Endometrium (tissue), 2 donors: ENCODE data around the gene IL24.

Experiments
- FAIRE-seq: peaks from 2 replicates; lab custom pipeline; 2012; peaks lifted over from hg19 to GRCh38; lab: Jason Lieb, UNC
- donor health status: control.
- donor health status: control.

The IL24 gene

DNA sequence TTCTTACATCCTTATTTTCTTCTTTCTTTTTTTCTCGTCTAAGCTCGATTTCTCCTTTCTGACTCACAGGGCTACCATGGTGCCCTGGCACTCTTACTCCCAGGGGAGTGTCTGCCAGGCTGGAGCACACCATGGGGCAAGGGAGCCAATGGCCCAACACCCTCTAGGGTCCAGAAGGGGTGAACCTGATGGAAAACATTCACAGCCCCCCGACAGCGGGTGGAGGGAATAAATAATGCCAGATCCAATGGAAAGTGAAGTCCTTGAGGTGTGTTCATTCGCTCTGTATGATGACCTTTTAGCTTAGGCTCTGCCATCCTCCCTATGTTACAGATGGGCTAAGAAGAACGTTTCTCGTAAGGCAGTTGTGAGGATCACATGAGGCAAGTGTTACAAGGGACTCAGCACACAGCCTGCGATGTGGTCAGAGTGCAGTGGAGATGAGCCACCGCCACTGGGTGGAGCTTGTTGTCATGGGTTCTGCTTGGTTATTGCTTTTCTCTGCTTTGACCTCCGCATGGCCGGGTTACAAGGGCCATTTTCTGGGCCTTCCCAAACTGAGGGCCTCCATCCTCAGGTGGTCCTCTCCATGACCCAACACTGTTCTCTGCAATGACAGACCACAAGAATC, 28.0 kb downstream of the IL24 start:
- FAIRE-seq = no peak

DNA sequence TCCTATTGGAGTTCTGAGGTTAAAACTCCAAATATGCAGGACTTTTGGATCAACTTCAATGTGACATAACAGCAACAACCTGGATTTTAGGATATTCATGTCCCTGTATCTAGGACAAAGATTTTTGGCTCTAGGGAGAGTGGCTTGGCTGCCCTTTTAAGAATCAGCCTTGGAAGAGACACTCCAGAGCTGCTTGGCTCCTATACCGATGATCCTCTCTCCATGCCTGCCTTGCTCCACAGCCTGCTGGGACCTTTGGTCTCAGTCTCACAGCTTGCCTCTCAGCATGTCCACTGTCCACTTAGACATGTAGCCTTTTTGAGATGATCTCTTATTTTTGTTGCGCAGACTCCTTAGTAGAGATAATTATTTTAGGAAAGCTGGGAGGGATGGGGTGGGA, 29.0 kb downstream of the IL24 start:
- FAIRE-seq = no peak

DNA sequence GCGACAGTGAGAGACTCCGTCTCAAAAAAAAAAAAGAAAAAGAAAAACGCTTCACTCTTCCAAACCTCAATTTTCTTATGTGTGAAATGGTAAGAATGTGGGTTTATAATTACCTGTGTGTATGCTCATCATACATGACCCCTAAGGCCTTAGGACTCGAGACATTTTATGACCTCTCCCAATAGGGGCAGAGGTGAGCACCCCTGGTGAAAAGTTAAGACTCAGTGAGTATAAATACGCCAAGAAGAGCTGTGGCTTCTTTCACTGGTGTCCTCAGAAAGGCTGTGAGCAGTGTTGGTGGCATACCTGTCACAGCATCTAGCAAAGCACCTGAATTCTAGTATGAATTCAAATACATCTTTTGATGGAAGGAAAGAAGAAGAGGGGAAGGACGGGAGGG, 32.3 kb downstream of the IL24 start:
- FAIRE-seq = no peak

DNA sequence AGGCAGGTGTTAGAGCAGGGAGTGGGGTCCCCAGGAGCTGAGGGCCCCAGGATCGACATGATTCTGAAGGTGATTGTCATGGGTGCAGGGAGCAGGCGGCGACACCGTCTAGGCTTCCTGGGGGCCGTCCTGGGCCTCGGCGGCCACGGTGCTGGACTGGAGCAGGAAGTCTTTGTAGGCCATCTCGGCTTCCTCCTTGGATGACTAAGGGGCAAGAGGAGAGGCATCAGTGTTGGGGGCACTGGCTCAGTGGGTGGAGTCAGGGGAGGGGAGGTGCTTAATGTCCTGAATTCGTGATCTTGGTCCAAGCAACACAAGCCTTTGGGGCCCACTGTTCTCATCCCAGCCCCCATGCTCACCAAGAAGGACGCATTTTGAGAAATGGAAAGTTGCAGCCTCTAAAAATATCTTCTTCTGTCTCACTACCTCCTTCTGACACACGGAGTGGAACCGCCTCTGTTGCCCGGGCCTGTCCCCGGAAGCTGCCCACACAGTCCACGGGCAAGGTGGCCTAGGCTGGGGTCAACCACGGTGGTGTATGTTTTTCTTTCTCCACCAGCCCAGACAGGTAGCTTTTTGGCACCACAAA, 33.1 kb downstream of the IL24 start:
- FAIRE-seq = no peak

DNA sequence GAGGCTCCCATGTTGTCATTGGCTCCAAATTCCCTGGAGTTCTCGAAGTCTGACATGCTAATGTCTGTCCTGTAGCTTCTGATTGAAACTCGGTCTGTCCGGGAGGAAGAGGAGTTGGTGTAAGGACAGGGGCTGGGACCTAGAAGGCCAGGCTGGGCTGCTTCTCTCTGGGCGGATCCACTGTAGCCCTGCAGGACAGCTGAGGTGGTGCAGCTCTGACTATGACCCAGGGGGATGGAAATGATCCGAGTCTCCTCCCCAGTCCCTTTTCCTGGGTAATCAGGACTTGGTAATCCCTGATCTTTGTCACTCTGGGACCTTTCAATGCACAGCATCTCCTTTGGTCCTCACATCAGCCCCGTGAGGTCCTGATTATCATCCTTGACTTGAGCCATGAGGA, 34.5 kb downstream of the IL24 start:
- FAIRE-seq = no peak

DNA sequence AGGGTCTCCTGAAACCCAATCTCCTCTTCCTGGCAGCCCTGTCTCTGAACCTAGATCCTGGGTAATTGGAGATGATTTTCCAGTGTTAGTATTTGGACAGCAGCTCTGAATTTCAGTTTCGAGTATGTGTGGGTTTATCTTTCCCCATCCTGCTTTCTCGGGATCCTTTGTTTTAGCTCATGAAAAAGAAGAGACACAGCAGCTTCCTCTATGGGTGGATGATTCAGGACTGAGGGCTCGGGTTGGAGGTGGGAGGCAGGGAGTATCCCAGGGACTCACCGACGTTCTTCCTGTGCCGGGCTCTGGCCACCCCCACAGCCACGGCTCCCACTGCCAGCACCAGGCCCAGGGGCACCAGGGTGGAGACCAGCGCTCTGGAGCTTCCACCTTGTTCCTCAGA, 34.9 kb downstream of the IL24 start:
- no peak for FAIRE-seq

DNA sequence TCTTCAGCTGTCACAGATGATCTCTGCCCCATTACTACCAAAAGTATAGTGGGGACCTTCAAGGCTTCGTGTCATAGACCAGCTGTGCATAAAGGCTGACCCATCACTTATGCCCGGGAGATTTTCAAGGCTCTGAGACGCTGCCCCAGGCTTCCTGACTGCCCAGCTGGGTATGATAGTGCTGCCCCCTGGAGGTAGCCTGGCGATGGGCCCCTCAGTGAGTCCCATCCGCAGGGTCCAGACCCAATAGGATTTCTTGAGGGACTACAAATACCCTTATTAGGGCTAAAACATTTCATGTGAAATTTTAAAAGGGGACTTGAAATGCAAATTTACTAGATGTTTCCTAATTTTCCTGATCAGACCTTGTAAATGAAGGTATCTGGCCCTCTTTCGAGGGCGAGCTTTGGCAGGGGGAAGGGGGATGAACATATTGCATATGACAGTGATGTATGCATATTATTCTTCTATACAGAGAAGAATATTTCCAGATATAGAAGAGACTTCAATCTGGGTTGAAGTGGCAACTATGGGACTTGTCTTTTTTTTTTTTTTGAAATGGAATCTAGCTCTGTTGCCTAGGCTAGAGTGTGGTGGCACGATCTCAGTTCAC, 36.2 kb downstream of the IL24 start:
- no peak for FAIRE-seq

DNA sequence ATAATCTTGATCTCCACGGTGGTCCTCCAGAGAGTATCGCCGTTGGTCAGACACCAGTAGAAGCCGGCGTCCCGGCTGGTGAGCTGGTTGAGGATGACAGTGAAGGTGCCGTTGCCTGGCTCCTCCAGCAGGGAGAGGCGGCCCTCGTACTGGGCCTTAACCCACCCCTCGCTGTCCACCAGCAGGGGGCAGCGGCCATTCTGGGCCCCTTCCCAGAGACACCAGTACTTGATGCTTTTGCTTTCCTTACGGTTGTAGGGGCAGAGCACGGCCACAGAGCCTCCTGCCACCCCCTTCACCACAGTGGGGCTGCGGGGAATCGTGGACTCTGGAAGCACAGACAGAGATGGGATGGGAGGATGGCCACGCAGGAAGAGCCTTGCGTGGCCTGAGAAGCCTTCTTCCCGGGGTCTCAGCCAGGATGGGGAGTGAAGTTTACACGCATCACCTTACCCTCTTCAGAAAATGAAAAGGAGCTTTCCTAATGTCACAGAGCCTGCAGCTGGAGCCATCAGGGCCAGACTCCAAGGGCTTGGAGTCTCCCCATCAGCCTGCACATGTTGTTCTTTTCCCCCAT, 38.3 kb downstream of the IL24 start:
- FAIRE-seq = no peak

DNA sequence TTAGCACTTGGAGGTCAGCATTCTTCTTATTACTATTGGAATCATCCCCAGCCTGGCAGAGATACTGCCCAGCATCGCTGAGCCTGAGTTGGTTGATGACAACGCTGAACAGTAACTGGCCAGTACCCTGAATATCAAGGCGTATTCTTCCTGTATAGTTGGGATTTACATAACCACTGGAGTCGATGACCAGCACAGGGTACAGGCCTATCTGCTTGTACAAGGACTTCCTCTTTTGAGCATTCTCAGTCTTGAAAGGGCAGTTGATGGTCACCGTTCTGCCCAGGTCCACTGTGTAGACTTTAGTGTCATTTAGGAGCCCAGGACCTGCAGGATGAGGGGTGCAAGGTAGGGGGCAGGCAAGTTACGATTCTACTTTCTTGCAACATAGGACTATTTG, 40.2 kb downstream of the IL24 start:
- no peak for FAIRE-seq

DNA sequence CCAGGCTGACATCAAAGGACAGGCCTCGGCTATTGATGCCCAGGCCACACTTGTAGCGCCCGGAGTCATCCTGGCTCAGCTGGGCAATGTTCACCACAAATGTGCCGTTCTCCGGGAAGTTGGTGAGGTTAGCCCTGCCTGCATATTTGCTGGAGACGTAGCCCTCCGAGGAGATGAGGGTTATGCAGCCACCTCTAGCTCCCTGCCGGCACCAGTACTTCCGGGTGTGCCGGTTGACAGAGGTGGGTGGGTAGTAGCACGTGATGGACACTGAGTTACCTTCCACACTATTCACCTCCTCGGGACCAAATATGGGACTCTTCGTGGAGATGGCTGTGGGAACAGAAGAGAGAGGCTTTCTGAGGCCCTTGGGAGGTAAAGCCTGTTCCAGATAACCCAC, 41.9 kb downstream of the IL24 start:
- FAIRE-seq = no peak

DNA sequence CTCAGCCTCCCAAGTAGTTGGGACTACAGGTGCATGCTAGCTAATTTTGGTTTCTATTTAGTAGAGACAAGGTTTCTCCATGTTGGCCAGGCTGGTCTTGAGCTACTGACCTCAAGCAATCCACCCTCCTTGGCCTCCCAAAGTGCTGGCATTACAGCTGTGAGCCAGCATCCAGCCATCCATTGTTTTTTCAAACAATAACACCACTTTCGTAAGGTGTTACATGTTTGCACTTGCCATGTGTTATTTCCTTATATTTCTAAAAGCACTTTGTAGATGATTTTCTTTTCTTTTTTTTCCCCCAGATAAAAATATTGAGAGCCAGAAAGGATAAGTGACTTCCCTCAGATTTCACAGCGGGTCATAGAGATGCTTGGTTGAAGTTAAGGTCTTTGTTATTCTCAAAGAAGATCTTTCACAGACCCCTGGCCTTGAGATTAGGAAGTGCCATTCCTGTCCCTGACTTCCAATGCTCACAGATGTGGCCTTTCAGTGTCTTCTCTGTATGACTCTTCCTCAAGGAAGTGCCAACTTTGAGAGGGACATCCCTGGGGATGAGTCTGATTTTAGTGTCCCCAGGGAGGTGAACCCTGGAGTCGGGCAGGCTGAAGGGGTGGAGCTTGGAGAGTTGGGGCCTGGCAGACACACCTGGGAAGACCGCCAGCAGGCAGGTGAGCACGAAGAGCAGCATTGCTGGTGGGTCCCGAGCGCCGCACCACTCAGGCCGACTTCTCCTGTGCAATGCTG, 42.8 kb downstream of the IL24 start:
- FAIRE-seq = no peak

DNA sequence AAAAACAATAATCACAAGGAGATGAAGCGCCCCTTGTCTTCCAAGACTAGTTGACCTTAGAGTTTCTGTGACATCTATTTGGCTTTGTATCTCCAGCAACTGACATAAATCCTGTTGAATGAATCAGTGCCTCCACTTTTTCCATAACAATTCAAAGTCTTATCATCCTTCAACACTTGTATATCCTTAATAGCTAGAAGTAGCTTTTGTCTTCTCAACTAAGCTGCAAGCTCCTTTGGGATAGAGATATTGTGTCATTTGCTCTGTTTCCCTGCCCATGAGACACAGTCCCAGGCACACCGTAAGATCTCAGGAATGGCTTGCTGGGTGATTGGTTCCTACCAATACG, 43.3 kb downstream of the IL24 start:
- FAIRE-seq = no peak

DNA sequence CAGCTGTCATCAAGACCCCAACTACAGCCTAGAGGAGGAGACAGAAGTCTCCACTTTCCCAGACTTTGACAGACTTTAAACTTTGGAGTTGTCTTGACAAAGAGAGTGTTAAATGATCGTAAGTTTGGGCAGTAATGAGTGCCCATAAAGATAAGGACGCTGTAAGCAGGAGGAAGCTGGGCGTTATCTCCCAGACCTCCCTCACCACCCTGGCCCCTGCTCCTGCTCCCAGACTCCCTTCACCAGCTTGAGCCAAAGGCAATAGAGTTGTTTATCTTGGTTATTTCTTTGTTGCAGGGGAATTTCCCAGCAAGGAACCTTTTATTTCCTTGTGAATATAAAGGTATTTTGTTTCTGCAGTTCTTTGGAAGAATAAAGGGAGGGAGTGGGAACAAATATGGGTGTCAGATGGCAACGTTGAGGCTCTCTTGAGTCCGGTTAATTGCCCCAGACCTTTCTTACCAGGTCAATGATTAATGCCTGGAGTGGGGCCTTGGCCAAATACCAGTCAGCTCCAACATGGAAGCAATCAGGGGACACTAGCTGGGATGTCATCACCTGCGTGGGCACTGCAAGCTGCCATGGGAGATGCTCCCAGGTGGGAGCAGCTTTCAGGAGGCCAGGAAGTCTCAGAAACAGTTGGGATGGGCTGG, 44.6 kb downstream of the IL24 start:
- no peak for FAIRE-seq

DNA sequence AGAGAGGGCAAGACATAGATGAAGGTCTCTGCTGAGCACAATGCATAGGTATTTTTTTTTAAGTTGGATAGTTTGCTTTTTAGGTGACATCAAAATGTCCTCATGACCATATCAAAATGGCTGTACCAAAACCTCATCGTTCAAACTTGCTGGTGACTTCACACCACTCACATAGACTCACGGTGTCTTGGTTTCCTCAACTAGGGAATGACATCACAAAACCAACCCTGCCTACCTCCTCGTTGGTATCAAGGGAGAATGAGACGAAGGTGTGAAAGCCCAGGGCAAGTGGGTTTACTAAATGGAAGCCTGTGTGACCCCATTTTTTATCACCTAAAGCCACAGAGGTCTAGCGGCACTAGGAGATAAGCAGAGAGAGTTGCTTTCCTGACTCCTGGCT, 47.5 kb downstream of the IL24 start:
- FAIRE-seq = no peak

DNA sequence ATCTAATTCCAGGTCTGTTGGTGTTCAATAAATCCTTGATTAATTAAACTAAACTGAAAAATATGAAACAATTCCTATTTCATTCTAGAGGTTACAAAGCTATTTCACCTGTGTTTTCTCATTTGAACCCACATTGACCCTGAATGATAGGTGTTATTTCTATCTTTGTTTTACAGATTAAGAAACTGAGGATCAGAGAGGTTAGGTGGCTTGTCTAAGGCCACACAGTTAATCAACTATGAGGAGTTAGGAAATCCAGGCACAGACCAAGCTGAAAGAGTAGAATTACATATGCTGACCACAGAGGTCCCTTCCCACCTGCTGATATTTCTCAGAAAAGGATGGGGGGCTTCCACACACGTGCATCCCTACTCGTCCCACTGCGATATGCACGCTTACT, 48.5 kb downstream of the IL24 start:
- no peak for FAIRE-seq

DNA sequence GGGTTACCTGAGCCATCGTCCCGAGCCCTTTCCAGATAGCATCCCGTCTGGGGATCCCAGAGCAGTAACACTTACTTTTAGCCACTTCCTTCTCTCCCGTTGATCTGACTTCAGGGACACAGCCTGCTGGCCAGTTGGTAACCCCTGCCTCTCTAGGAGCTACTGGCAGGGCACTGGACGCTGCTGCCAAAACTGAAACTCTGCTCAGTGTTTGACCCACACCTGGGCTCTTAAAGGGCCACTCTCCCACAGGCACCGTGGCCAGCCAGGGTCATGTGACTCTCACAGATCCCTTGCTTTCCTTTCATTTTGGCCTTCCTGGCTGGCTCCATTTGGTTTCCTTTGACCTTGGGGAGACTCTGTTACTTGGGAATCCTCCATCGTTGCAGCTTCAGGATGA, 49.0 kb downstream of the IL24 start, which contains the start of gene PIGR:
Gene PIGR (minus strand): TSS at position 206 of the 400 bp plus-strand sequence. CDS start 5,935 bp downstream, outside the sequence.
- FAIRE-seq = no peak

DNA sequence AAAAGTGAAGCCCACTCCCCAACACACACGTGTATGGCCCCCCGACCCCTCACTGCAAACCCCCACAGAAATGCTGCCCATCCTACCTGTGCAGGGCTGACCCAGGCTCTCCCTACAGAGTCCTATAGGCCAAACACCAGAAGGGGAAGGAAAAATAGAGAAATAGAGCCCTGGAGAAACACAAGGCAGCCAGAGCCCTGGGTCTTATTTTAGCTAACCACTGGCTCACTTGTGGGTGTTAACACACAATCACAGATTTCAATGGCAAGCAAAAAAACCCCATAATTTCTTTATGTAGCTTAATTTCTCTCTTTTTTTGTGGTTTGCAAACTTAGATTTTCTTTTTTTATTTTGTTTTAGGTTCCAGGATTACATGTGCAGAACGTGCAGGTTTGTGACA, 50.0 kb downstream of the IL24 start:
- FAIRE-seq = no peak

DNA sequence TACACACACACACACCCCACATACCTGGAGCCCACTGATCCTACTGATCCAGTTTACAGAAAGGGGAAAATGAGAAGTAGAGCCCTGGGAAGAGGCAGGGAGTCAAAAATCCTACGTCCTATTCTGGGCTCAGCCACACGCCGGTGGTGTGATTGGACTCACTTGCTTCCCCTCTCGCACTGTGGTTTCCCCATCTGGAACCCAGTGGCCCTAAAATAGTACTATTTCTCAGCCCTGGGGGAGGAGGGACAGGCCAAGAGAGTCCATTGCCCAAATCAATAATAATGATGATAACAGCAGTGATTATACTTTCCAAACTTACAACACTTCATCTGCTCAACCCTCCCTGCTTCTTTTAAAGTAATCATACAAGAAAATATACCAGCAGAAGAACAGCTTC, 52.0 kb downstream of the IL24 start:
- no peak for FAIRE-seq

DNA sequence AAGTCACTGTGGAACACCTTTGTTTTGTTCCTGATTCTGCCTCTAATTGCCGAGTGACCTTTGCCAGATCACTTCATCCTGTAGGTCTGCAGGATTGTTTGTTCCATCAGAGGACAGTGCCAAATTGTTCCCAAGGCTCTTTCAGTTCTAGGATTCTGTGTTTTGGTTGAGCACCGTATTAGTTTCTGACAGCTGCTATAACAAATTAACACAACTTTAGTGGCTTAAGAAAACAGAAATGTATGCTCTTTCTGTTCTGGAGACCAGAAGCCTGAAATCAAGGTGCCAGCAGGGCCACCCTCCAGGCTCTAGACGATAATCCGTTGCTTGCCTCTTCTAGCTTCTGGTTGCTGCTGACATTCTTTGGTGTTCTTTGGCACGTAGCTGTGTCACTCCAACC, 52.4 kb downstream of the IL24 start:
- no peak for FAIRE-seq

DNA sequence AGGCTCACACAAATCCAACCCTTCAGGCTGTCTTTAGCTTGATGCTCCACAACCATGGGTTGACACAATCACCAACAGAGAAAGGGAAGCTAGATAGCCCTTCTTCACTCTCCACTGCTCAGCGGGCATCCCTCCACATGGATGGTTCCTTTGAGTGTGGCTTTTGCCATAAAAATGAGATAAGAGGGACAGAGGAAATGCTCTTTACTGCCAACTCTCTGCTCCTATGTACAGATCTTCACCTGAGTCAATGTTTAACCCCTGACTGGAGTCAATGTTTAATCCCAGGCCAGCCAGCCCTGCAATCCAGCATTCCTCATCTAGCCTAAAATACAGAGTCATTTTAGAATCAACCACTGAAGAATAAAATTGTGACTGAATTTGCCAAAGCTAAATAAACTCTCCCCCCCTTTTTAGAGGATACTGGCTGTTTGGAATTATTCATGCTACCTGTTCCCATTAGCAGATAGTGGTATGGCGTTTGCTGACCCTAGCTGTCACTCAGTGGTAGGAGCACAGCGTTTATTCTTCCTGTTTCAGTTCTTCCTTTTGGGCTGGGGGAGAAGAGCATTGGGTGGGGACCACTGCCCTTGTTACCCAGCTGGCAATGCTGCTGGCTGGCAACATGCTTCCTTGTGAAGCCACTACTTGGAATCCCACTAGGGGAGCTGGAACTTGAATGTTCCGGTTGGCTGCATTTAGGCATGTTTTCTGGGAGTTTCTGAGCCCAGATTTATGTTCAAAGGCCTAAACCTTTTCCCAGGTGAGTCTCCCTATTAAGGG, 54.3 kb downstream of the IL24 start:
- FAIRE-seq = no peak

DNA sequence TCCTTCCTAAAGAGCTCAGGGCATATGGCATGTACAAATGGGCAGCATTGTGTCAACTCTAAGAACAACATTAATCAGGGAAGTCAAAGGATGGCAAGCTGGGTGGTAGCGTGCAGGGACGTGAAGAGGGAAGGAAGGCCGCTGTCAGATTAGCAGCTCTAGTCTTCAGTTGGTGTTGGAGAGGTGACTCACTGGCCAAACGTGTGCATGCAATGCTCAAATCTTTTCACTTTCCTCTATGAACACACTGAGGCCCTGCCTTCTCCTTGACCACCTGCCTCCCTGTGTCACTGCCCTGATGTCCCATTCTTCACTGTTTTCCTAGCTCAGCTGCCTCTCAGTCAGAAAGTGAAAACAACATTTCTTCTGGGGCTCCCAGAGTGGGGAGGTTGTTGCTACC, 54.9 kb downstream of the IL24 start:
- no peak for FAIRE-seq

DNA sequence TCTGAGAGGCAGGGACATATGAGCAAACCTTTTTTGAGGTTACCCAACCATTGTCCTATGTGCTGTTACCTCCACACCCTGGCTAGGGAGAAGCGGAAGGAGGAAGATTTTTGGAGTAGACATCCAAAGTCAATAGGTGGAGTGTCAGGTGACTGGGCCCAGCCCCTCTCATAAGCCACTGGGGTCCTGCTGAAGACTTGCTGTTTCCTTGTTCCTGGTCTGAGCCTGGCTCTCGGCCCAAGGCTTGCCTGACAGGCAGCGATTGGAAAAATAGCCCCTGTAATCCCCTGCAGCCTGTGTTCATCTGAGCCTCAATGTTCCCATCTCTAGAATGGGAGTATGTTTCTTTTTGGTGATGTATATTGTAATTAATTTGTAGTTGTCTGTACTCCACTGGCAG, 55.9 kb downstream of the IL24 start:
- FAIRE-seq = no peak
